ENCODE data around the gene MASP1.

MASP1 gene

DNA sequence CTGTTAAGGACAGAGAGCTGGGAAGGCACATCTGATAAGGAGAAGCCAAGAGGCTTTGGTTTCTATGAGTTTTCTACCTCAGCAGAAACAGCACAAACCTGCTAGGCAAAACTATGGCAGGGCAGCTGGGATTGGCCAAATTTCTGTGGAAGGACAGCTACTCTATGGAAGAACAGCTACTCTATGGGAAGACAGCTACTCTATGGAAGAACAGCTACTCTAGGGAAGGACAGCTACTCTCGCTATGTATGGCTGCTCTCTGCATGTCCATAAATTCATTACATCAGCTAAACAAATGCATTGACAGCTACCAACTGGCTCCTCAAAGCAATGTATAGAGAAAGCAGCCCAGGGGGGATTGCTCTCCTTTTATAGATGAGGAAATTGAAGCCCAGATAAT lies 24.8 kb downstream of the MASP1 start:
- TF ChIP-seq, protein P1, sequence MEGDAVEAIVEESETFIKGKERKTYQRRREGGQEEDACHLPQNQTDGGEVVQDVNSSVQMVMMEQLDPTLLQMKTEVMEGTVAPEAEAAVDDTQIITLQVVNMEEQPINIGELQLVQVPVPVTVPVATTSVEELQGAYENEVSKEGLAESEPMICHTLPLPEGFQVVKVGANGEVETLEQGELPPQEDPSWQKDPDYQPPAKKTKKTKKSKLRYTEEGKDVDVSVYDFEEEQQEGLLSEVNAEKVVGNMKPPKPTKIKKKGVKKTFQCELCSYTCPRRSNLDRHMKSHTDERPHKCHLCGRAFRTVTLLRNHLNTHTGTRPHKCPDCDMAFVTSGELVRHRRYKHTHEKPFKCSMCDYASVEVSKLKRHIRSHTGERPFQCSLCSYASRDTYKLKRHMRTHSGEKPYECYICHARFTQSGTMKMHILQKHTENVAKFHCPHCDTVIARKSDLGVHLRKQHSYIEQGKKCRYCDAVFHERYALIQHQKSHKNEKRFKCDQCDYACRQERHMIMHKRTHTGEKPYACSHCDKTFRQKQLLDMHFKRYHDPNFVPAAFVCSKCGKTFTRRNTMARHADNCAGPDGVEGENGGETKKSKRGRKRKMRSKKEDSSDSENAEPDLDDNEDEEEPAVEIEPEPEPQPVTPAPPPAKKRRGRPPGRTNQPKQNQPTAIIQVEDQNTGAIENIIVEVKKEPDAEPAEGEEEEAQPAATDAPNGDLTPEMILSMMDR (IDR thresholded peaks at IDR 0.05; ENCODE audit: low read depth, low read length) = no peak

GRCh38 chr3:187265461-187265955 lies 26.0 kb downstream of the MASP1 start:
- no peak overlapping the region for H3K4me3 ChIP-seq (ENCODE audit: low read depth, low read length)
- TF ChIP-seq, protein P1 (IDR thresholded peaks at IDR 0.05; ENCODE audit: low read depth, low read length) = no peak

More for the DNA sequence above, 24.8 kb downstream of the MASP1 start:
- H3K4me3 ChIP-seq (ENCODE audit: low read depth, low read length) = no peak overlapping the region

- TF ChIP-seq, protein P1 (IDR thresholded peaks at IDR 0.05; ENCODE audit: low read depth, low read length) = no peak
- no peak overlapping the region for H3K4me3 ChIP-seq (ENCODE audit: low read depth, low read length)
Observed at GRCh38 chr3:187264911-187265310, 26.6 kb downstream of the MASP1 start.

GRCh38 chr3:187264021-187264420 lies 27.5 kb downstream of the MASP1 start:
- TF ChIP-seq, protein P1 (IDR thresholded peaks at IDR 0.05; ENCODE audit: low read depth, low read length) = no peak
- no peak overlapping the region for H3K4me3 ChIP-seq (ENCODE audit: low read depth, low read length)

- H3K4me3 ChIP-seq (ENCODE audit: low read depth, low read length) = no peak overlapping the region
- TF ChIP-seq, protein P1 (IDR thresholded peaks at IDR 0.05; ENCODE audit: low read depth, low read length) = no peak
Observed at GRCh38 chr3:187263270-187263669, 28.3 kb downstream of the MASP1 start.

GRCh38 chr3:187262360-187262759 lies 29.2 kb downstream of the MASP1 start:
- H3K4me3 ChIP-seq (ENCODE audit: low read depth, low read length) = no peak overlapping the region
- TF ChIP-seq, protein P1 (IDR thresholded peaks at IDR 0.05; ENCODE audit: low read depth, low read length) = no peak

DNA sequence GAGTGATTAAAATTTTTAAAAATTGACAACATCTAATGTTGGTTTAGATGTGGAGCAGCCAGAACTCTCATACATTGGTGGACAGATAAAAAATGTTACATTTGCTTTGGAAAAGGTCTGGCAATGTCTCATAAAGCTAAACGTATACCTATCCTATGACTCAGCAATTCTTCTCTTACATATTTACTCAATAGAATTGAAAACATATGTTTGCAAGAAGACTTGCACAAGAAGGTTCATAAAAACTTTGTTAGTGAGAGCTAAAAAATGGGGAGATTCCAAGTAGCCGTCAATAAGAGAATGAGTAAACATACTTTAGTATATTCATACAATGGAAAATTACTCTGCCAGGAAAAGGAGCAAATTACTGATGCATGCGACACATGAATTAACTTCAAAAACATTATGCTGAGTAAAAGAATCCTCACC lies 30.0 kb downstream of the MASP1 start:
- no peak overlapping the region for H3K4me3 ChIP-seq (ENCODE audit: low read depth, low read length)
- TF ChIP-seq, protein P1 (IDR thresholded peaks at IDR 0.05; ENCODE audit: low read depth, low read length) = no peak
